Measurements from ENCODE around the gene NKX1-1. TPM values are rescaled to one million over a fixed set of nuclear protein-coding genes. Genes with fewer than 3 reads are reported as not detected.
"Not testable (repeated sequence)": the region's sequence is repeated elsewhere in the genome, so short reads cannot be mapped to it uniquely, and the experiment has no call there.

The NKX1-1 gene
- total and polyA plus RNA-seq, 7 experiments from 2014 or later = not detected

DNA sequence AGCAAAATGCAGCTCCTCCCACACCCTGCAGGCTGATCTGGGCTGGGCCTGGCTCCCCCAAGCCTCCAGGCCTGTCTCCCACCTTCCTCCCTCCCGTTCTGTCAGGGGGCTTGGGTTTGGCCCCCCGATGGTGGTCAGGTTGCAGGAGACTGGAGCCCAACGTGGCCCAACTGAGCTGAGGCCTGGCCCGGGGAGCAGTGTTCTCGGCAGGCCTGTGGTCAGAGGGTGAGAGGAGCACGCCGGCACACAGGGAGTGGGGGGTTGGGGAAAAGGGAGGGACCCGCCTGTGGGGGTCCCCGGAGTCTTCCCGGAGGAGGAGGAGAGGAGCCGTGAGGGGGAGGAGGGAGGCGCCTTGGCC, 43.2 kb upstream of the NKX1-1 start:
- Histone ChIP-seq H3K27ac (ENCODE audit: low read depth, low read length) (no peak overlapping the region), H3K36me3 (ENCODE audit: control insufficient read depth in 2 of 3, insufficient read depth in 3 of 3, low read length in 3 of 3) (no peaks in the 10 kb centered on the region), H3K4me1 (ENCODE audit: control insufficient read depth in 2 of 2, insufficient read depth in 2 of 2, low read length in 2 of 2) (no peaks in the 10 kb centered on the region), H3K9me3 (ENCODE audit: control insufficient read depth in 2 of 3, low read length in 3 of 3) (peaks cover 0 to 9% (median 0%) of the 10 kb centered on the region in 3 experiments), H3K27me3 (ENCODE audit: control insufficient read depth in 2 of 2, insufficient read depth in 2 of 2, low read length in 2 of 2) (no peaks in the 10 kb centered on the region), H3K4me3 (ENCODE audit: low read length) (no peak overlapping the region)
- Mint-ChIP-seq H3K4me3 (no peak overlapping the region), H3K36me3 (peaks cover 3 to 19% (median 10%) of the 10 kb centered on the region in 5 donors), H3K27me3 (peaks cover 0 to 13% (median 7%) of the 10 kb centered on the region in 5 donors), H3K4me1 (peaks cover 0 to 3% (median 0%) of the 10 kb centered on the region in 7 donors), H3K9me3 (peaks cover 10 to 23% (median 21%) of the 10 kb centered on the region in 11 donors), H3K27ac (no peak overlapping the region)
- DNase-seq = no peak
- ATAC-seq = no peak
- intact Hi-C loops (cut with micrococcal nuclease) = no loop called here
- ChIA-PET CTCF (no interaction called here), POLR2A (no interaction called here)

DNA sequence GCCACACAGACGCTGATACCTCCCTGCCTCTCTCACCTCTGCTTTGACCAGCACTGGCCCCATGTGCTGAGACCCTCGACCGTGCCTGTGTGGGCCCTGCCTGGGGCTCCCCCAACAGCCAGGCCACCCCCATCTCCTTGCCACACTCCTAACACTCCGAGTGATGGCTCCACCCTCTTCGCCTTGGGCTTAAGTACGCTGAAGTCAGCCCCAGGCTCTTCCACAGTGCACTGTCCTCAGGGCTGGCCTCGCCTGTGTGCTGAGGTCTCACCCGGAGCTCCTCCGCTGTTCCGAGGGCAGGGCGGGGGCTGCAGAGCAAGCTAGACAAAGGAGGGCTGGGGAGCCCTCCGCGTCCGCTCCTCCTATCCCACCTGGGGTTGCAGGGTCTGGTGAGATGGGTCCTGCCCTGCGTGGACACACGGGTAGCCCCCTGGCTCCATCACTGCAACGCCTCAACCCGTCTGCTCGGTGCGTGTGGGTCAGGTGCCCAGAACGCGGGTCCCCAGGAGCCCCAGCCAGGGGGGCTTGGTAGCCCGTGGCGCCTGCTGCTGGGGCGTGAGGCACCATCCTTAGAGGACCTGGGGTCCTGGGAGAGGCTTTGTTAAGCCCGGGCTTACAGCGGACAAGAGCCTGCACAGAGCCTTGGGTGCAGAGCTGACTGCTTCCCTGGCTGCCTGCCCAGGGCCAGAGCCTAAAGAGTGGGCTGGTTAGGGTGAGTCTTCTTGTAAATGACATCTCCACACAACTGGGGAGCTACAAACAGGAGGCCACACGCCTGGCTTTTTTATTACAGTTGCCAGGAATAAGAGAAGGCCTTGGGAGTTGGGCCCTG, 42.6 kb upstream of the NKX1-1 start:
- ChIA-PET POLR2A (no interaction called here), CTCF (no interaction called here)
- H3K4me3 ChIP-seq (ENCODE audit: low read length) = no peak overlapping the region
- no peak overlapping the region for H3K27ac ChIP-seq (ENCODE audit: low read depth, low read length)
- Mint-ChIP-seq H3K36me3 (peaks cover 3 to 16% (median 7%) of the 10 kb centered on the region in 5 donors), H3K4me1 (peaks cover 0 to 3% (median 0%) of the 10 kb centered on the region in 7 donors), H3K4me3 (no peak overlapping the region), H3K27me3 (peaks cover 0 to 16% (median 7%) of the 10 kb centered on the region in 5 donors), H3K27ac (no peak overlapping the region), H3K9me3 (peaks cover 9 to 19% (median 18%) of the 10 kb centered on the region in 11 donors)
- ATAC-seq (peak; percentile 6), DNase-seq (no peak)
- intact Hi-C loops (cut with micrococcal nuclease) = no loop called here
- H3K27me3 ChIP-seq (ENCODE audit: control insufficient read depth in 2 of 2, insufficient read depth in 2 of 2, low read length in 2 of 2) = no peaks in the 10 kb centered on the region
- H3K36me3 ChIP-seq (ENCODE audit: control insufficient read depth in 2 of 3, insufficient read depth in 3 of 3, low read length in 3 of 3) = no peaks in the 10 kb centered on the region
- peaks cover 0 to 9% (median 0%) of the 10 kb centered on the region in 3 experiments for H3K9me3 ChIP-seq (ENCODE audit: control insufficient read depth in 2 of 3, low read length in 3 of 3)
- no peaks in the 10 kb centered on the region for H3K4me1 ChIP-seq (ENCODE audit: control insufficient read depth in 2 of 2, insufficient read depth in 2 of 2, low read length in 2 of 2)

DNA sequence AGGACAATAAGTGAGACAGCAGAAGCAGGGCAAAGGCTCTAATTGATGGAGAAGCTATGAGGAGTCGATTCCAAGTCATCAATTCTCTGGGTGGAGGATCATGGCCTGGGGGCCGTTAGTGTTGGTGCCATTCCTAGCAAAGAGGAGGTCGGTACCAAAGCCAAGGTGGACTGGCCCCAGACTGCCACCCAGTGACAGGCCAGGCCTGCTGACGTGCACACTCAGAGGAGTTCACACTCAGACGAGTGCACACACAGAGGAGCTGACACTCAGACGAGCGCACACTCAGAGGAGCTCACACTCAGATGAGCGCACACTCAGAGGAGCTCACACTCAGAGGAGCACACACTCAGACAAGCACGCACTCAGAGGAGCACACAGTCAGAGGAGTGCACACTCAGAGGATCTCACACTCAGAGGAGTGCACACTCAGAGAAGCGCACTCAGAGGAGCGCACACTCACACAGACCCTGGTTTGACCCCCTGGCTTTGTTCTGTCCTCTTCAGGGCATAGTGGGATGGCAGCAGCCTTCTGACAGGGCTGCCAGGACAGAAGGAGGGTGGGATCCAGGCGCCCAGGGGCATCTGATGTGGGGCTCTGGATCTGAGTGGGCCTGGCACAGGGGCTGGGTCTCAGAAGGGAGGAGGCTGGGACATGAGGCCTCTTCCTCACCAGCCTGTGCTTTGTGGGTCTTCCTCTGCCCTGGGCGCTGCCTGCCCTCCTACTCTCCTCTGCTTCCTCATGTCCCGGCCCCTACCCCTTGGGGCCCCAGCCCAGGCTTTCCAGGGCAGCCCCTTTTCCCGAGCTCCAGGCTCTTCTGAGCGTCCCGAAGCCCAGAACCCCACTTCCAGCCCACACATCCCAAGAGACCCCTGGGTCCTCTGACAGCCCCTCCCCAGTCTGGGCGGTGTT, 41.7 kb upstream of the NKX1-1 start:
- peaks cover 0 to 5% (median 0%) of the 10 kb centered on the region in 3 experiments for H3K9me3 ChIP-seq (ENCODE audit: control insufficient read depth in 2 of 3, low read length in 3 of 3)
- ChIA-PET CTCF (no interaction called here), POLR2A (no interaction called here)
- peak overlapping the region in 1 of 9 donors; percentile 59 for H3K27ac Mint-ChIP-seq
- DNase-seq (no peak), ATAC-seq (no peak)
- no peak overlapping the region for H3K4me3 ChIP-seq (ENCODE audit: low read length)
- H3K4me3 Mint-ChIP-seq = no peak overlapping the region
- H3K27ac ChIP-seq (ENCODE audit: low read depth, low read length) = no peak overlapping the region
- peaks cover 0 to 3% (median 0%) of the 10 kb centered on the region in 7 donors for H3K4me1 Mint-ChIP-seq
- intact Hi-C loops (cut with micrococcal nuclease) = no loop called here
- peaks cover 5 to 10% (median 9%) of the 10 kb centered on the region in 11 donors for H3K9me3 Mint-ChIP-seq
- H3K36me3 ChIP-seq (ENCODE audit: control insufficient read depth in 2 of 3, insufficient read depth in 3 of 3, low read length in 3 of 3) = no peaks in the 10 kb centered on the region
- H3K27me3 ChIP-seq (ENCODE audit: control insufficient read depth in 2 of 2, insufficient read depth in 2 of 2, low read length in 2 of 2) = no peaks in the 10 kb centered on the region
- H3K4me1 ChIP-seq (ENCODE audit: control insufficient read depth in 2 of 2, insufficient read depth in 2 of 2, low read length in 2 of 2) = no peaks in the 10 kb centered on the region
- peaks cover 3 to 8% (median 6%) of the 10 kb centered on the region in 5 donors for H3K36me3 Mint-ChIP-seq
- peaks cover 0 to 18% (median 7%) of the 10 kb centered on the region in 5 donors for H3K27me3 Mint-ChIP-seq

DNA sequence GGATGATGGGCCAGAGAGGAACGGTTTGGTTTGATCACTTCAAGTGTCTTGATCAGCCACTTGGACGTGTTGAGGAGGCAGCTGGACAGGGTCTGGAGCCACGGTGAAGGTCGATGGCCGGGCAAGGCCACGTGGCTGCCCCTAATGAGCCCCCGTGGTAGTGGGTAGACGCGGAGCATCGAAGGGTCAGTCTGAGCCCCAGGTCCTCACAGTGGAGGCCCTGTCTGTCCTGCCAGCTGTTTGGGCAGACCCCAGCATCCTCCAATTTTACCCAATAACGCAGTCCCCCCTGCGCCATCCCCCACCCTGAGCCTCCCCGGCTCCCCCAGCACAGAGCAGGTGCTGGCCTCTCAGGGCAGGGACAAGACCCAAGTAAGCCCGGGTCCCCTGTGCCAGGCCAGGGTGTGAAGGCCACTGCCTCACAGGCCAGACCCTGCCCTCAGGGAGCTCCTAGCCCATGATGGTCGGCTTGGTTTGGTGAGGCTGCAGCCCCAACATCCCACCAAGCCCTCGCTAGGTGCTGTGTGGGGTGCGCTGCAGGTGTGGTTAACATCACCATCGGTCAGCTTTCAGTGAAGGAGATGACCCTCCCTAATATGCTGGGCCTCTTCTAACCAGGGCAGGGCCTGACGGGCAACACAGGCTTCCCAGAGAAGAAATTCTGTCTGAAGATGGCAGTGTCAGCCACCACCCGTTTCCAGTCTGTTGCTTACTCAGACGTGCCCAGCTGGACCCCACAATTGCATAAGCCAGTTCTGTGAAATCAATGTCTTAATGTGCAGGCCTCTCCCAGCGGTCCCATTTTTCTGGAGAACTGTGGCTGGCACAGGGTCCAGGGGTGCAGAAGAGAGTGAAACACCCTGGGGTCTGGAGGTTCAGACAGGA, 40.5 kb upstream of the NKX1-1 start:
- Mint-ChIP-seq H3K4me1 (no peaks in the 10 kb centered on the region), H3K9me3 (no peaks in the 10 kb centered on the region), H3K36me3 (no peaks in the 10 kb centered on the region), H3K4me3 (no peak overlapping the region), H3K27ac (peak overlapping the region in 1 of 9 donors; percentile 59), H3K27me3 (peaks cover 0 to 18% (median 5%) of the 10 kb centered on the region in 5 donors)
- POLR2A ChIA-PET = no interaction called here
- no peak for DNase-seq
- Histone ChIP-seq H3K27me3 (ENCODE audit: control insufficient read depth in 2 of 2, insufficient read depth in 2 of 2, low read length in 2 of 2) (no peaks in the 10 kb centered on the region), H3K4me1 (ENCODE audit: control insufficient read depth in 2 of 2, insufficient read depth in 2 of 2, low read length in 2 of 2) (no peaks in the 10 kb centered on the region), H3K4me3 (ENCODE audit: low read length) (no peak overlapping the region), H3K27ac (ENCODE audit: low read depth, low read length) (no peak overlapping the region), H3K9me3 (ENCODE audit: control insufficient read depth in 2 of 3, low read length in 3 of 3) (no peaks in the 10 kb centered on the region), H3K36me3 (ENCODE audit: control insufficient read depth in 2 of 3, insufficient read depth in 3 of 3, low read length in 3 of 3) (no peaks in the 10 kb centered on the region)
- intact Hi-C loops (cut with micrococcal nuclease) = no loop called here
- ATAC-seq = no peak
- CTCF ChIA-PET = no interaction called here

DNA sequence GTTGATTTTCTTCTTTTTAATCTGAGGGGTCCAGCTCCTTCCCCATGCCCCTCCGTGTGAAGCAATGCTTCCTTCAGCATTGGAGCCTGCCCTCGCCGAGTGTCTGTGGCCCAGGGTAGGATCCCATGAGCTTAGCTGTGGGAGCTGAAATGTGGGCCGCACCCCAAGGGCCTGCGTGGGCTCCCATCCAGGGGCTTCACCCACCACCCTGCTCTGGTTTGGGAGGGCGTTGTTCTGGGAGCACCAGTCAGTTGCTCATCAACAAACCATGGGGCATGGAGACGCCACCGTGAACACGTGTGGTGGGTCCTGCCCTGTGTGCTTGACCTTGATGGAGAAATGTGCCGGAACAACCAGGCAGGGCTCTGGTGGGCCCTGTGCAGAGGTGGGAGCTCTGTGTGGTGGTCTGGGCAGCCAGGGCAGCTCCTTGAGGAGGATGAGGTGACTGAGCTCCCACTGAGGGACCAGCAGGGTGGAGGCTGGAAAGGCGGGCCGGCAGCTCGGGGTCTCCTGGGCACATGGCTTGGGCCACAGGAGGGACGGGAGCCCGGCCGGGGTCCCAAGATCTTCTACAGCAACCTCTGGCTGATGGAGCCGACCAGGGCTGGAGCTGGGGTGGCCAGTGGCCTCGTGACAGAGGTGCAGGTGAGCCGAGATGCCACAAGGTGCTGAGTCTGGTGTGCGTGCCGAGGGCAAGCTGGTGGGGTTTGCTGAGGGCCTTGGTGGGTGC, 39.6 kb upstream of the NKX1-1 start:
- no peak for DNase-seq
- CTCF ChIA-PET = no interaction called here
- H3K9me3 Mint-ChIP-seq = no peaks in the 10 kb centered on the region
- ATAC-seq = no peak
- POLR2A ChIA-PET = no interaction called here
- no peaks in the 10 kb centered on the region for H3K9me3 ChIP-seq (ENCODE audit: control insufficient read depth in 2 of 3, low read length in 3 of 3)
- H3K27ac ChIP-seq (ENCODE audit: low read depth, low read length) = no peak overlapping the region
- H3K36me3 ChIP-seq (ENCODE audit: control insufficient read depth in 2 of 3, insufficient read depth in 3 of 3, low read length in 3 of 3) = no peaks in the 10 kb centered on the region
- H3K4me1 ChIP-seq (ENCODE audit: control insufficient read depth in 2 of 2, insufficient read depth in 2 of 2, low read length in 2 of 2) = no peaks in the 10 kb centered on the region
- no peak overlapping the region for H3K27ac Mint-ChIP-seq
- no peaks in the 10 kb centered on the region for H3K36me3 Mint-ChIP-seq
- H3K27me3 ChIP-seq (ENCODE audit: control insufficient read depth in 2 of 2, insufficient read depth in 2 of 2, low read length in 2 of 2) = no peaks in the 10 kb centered on the region
- H3K4me3 ChIP-seq (ENCODE audit: low read length) = no peak overlapping the region
- H3K4me3 Mint-ChIP-seq = no peak overlapping the region
- H3K4me1 Mint-ChIP-seq = no peaks in the 10 kb centered on the region
- peaks cover 0 to 18% (median 5%) of the 10 kb centered on the region in 5 donors for H3K27me3 Mint-ChIP-seq
- intact Hi-C loops (cut with micrococcal nuclease) = no loop called here

DNA sequence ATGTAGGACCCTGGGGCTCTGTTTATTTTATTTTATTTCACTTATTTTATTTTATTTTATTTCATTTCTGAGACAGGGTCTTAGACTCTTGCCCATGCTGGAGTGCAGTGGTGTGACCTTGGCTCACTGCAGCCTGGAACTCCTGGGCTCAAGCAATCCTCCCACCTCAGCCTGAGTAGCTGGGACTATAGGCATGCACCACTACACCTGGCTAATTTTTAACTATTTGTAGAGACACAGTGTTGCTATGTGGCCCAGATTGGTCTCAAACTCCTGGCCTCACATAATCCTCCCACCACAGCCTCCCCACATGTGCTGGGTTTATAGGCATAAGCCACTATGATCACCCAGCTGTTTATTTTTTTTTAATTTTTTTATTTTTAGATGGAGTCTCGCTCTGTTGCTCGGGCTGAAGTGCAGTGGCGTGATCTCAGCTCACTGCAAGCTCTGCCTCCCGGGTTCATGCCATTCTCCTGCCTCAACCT, 37.5 kb upstream of the NKX1-1 start:
- H3K4me1 ChIP-seq (ENCODE audit: control insufficient read depth in 2 of 2, insufficient read depth in 2 of 2, low read length in 2 of 2); H3K27me3 ChIP-seq (ENCODE audit: control insufficient read depth in 2 of 2, insufficient read depth in 2 of 2, low read length in 2 of 2); POLR2A ChIA-PET; DNase-seq; H3K27ac ChIP-seq (ENCODE audit: low read depth, low read length); H3K4me3 ChIP-seq (ENCODE audit: low read length); H3K36me3 ChIP-seq (ENCODE audit: control insufficient read depth in 2 of 3, insufficient read depth in 3 of 3, low read length in 3 of 3); H3K9me3 Mint-ChIP-seq; H3K4me1 Mint-ChIP-seq; H3K9me3 ChIP-seq (ENCODE audit: control insufficient read depth in 2 of 3, low read length in 3 of 3); CTCF ChIA-PET; H3K4me3 Mint-ChIP-seq; H3K27ac Mint-ChIP-seq; intact Hi-C loops (cut with micrococcal nuclease); H3K36me3 Mint-ChIP-seq; ATAC-seq: not testable (repeated sequence)
- H3K27me3 Mint-ChIP-seq = peaks cover 0 to 18% (median 5%) of the 10 kb centered on the region in 5 donors

Measured in naive thymus-derived CD4-positive, alpha-beta T cell (primary cell).